ENCODE measurements around the gene OR10J5.

OR10J5 gene

GRCh38 chr1:159492575-159493323 is 43.1 kb downstream of the OR10J5 start:
- TF ChIP-seq CTCF (IDR thresholded peaks at IDR 0.05; ENCODE audit: control extremely low read depth, extremely low read depth, low read depth, missing control alignments) = no peak
- POLR2A ChIA-PET = no interaction called here
- CTCF ChIA-PET = interaction anchor here (1.1 to 1.3 kb wide), 2 partner anchors 8 to 24 kb away, joined by 3 read pairs; no protein-coding TSS in a partner anchor
- no peak for DNase-seq (ENCODE audit: extremely low spot score)

Data from GM10248 (cell line).